Fibroblast of skin of left biceps (primary cell): Measurements from ENCODE around the gene IPPK.
"Not testable (repeated sequence)": the region's sequence is repeated elsewhere in the genome, so short reads cannot be mapped to it uniquely, and the experiment has no call there.

Source experiments
- DNase-seq, 2 experiments: peaks; one replicate each; pipeline ENCODE4 v3.0.0-alpha.2; 2013; ENCODE audit warnings: low read depth in 2 of 2

Gene IPPK

GRCh38 chr9:92595930-92596329, 74.0 kb downstream of the IPPK start:
- DNase-seq = no peak

- not testable (repeated sequence) for DNase-seq
Measured at GRCh38 chr9:92595075-92595474, 74.9 kb downstream of the IPPK start.

GRCh38 chr9:92592946-92593861, 76.7 kb downstream of the IPPK start:
- DNase-seq = no peak

- DNase-seq = no peak
Measured at GRCh38 chr9:92592537-92592936, 77.4 kb downstream of the IPPK start.

- DNase-seq = no peak
Measured at GRCh38 chr9:92590377-92590776, 79.6 kb downstream of the IPPK start.

- DNase-seq = no peak
Measured at GRCh38 chr9:92589923-92590322, 80.0 kb downstream of the IPPK start.

- DNase-seq = no peak
Measured at GRCh38 chr9:92576175-92576574, 93.8 kb downstream of the IPPK start.

GRCh38 chr9:92573612-92574011, 96.3 kb downstream of the IPPK start:
- not testable (repeated sequence) for DNase-seq

- DNase-seq = not testable (repeated sequence)
Measured at GRCh38 chr9:92571871-92572270, 98.1 kb downstream of the IPPK start.

- DNase-seq = peak in 1 of 2 experiments; percentile 24
Measured at GRCh38 chr9:92564982-92565381, 104.9 kb downstream of the IPPK start.

GRCh38 chr9:92564504-92564903, 105.4 kb downstream of the IPPK start:
- peak; percentile 36 to 48 for DNase-seq
